A549 (cell line): ENCODE measurements around the gene WFDC5.

Source experiments
- ATOH8 ChIP-seq: fragments of 250-450 bp; sonication (Bioruptor Pico); IDR thresholded peaks from 2 replicates; pipeline ENCODE4 v1.5.0; 2020; ENCODE audit warnings: low read depth, mild to moderate bottlenecking, moderate library complexity
- HDAC2 ChIP-seq: fragments of 200-600 bp; sonication (generic); IDR thresholded peaks from 2 replicates; pipeline ENCODE4 v1.6.1; 2016
- JUN ChIP-seq, 2 experiments: fragments of >200 bp; sonication (Bioruptor Twin); formaldehyde crosslinking; IDR thresholded peaks; 2 replicates in 1 of 2; 3 replicates in 1 of 2; pipeline ENCODE4 v1.6.1; 2016 to 2017
- MAZ ChIP-seq: fragments of 150-350 bp; IDR thresholded peaks from 2 replicates; pipeline ENCODE4 v1.6.1; 2014; ENCODE audit warnings: antibody characterized with exemption, low read depth, low read length, borderline replicate concordance
- NR3C1 ChIP-seq: fragments of >200 bp; sonication (Bioruptor Twin); formaldehyde crosslinking; IDR thresholded peaks from 3 replicates; pipeline ENCODE4 v1.6.1; 2017
- POLR2A ChIP-seq: IDR thresholded peaks from 2 replicates; pipeline ENCODE4 v1.6.1; 2012; ENCODE audit warnings: mild to moderate bottlenecking, low read length
- RAD21 ChIP-seq, 2 experiments: fragments of >200 bp in 1 of 2; sonication (Bioruptor Twin) in 1 of 2; formaldehyde crosslinking in 1 of 2; IDR thresholded peaks in 1 of 2; conservative IDR thresholded peaks in 1 of 2; 2 replicates in 1 of 2; 3 replicates in 1 of 2; pipeline ENCODE4 v1.6.1; 2012 to 2018; ENCODE audit warnings: inconsistent platforms in 1 of 2

GRCh38 chr20:45100563-45101245, 14.3 kb downstream of the WFDC5 start, which contains the start of gene KCNS1:
- TF ChIP-seq JUN (IDR thresholded peaks at IDR 0.05) = no peak
- TF ChIP-seq POLR2A = no peak
- no peak for TF ChIP-seq NR3C1
- TF ChIP-seq MAZ = no peak
- TF ChIP-seq ATOH8 = no peak
- no peak for TF ChIP-seq HDAC2
- TF ChIP-seq RAD21 (conservative IDR thresholded peaks at IDR 0.05 in 1 of 2, IDR thresholded peaks at IDR 0.05 in 1 of 2) = no peak
